SIG-M5 (cell line): ENCODE measurements around the gene SMPD2.

Source experiments
- DNase-seq: peaks from one replicate; lab custom pipeline; 2025; lab: John Stamatoyannopoulos, UW

Gene SMPD2

GRCh38 chr6:109440331-109441068 is at the start of gene SMPD2, which contains the start of gene PPIL6:
TSS of gene SMPD2 (plus strand) at chr6:109440724. CDS start at chr6:109441122, 398 bp downstream.
TSS of gene PPIL6 (minus strand) at chr6:109440628. CDS start at chr6:109440590, 38 bp downstream.
- no peak for DNase-seq

- no peak for DNase-seq
These were observed 47.2 kb upstream of the SMPD2 start for GRCh38 chr6:109393157-109393885.

GRCh38 chr6:109393886-109394281 is 46.6 kb upstream of the SMPD2 start:
- DNase-seq, result no peak

GRCh38 chr6:109396046-109396718 is 44.3 kb upstream of the SMPD2 start:
- no peak for DNase-seq

- DNase-seq, result no peak
These were observed 43.5 kb upstream of the SMPD2 start for GRCh38 chr6:109397020-109397419.

GRCh38 chr6:109406196-109406595 is 34.3 kb upstream of the SMPD2 start:
- DNase-seq, result peak; percentile 3

- no peak for DNase-seq
These were observed 29.5 kb upstream of the SMPD2 start for GRCh38 chr6:109411034-109411433.

- DNase-seq, result no peak
These were observed 22.9 kb upstream of the SMPD2 start for GRCh38 chr6:109417646-109418045.

GRCh38 chr6:109420751-109421150 is 19.8 kb upstream of the SMPD2 start:
- no peak for DNase-seq

GRCh38 chr6:109421184-109421583 is 19.3 kb upstream of the SMPD2 start:
- no peak for DNase-seq

- no peak for DNase-seq
These were observed 15.6 kb upstream of the SMPD2 start for GRCh38 chr6:109424946-109425345.

- no peak for DNase-seq
These were observed 11.5 kb upstream of the SMPD2 start for GRCh38 chr6:109428889-109429477.

- no peak for DNase-seq
These were observed 11.0 kb upstream of the SMPD2 start for GRCh38 chr6:109429496-109429895.

GRCh38 chr6:109434456-109434855 is 6.1 kb upstream of the SMPD2 start:
- DNase-seq, result no peak

- no peak for DNase-seq
These were observed 4.5 kb upstream of the SMPD2 start for GRCh38 chr6:109436041-109436440.

GRCh38 chr6:109441069-109441816 is 719 bp downstream of the SMPD2 start:
- DNase-seq, result no peak

- no peak for DNase-seq
These were observed 1.9 kb downstream of the SMPD2 start for GRCh38 chr6:109442393-109442924.

GRCh38 chr6:109443425-109443950 is 3.0 kb downstream of the SMPD2 start:
- DNase-seq, result no peak

GRCh38 chr6:109445382-109445781 is 4.9 kb downstream of the SMPD2 start:
- no peak for DNase-seq

GRCh38 chr6:109446072-109446471 is 5.5 kb downstream of the SMPD2 start:
- DNase-seq, result no peak

GRCh38 chr6:109446541-109446940 is 6.0 kb downstream of the SMPD2 start:
- DNase-seq, result no peak
